Right ventricle myocardium superior (tissue), 1 donor: ENCODE results near the gene GRB10. TPM values are rescaled to one million over a fixed set of nuclear protein-coding genes. Genes with fewer than 3 reads are reported as not detected.
"Not testable (repeated sequence)": the region's sequence is repeated elsewhere in the genome, so short reads cannot be mapped to it uniquely, and the experiment has no call there.

Source experiments
- ATAC-seq: fragments of 200-7000 bp; cut with Tn5 transposase; one replicate; pipeline ENCODE4 v1.9.1; 2020; ENCODE audit warnings: mild to moderate bottlenecking; ENCODE audit not compliant: poor library complexity
- DNase-seq: peaks from one replicate; pipeline ENCODE4 v3.0.0-alpha.2; 2020
- intact Hi-C: fragments of 100-400 bp; cut with DNase I; formaldehyde crosslinking; loops from one replicate; pipeline ENCODE4 v1.11.2; 2022
- total RNA-seq: library from RNA; stranded (reverse); fragmentation: NEBNext Ultra II Directional; extraction: Animal tissue kit (Norgen Biotek cat#: 25700); gene quantifications from one replicate; pipeline ENCODE4 v1.2.1, GENCODE V29; 2021
- donor health status: DM: no; HTN: yes; CAD: no; lungs with severe emphysema.

Gene GRB10
- total RNA-seq, 1 donor from 2014 or later: 32.2 TPM

GRCh38 chr7:50783801-50784507 lies 1.3 kb upstream of the GRB10 start:
- no peak for DNase-seq
- no peak for ATAC-seq
- intact Hi-C loops: loop anchor here (10.0 kb wide), 1 partner anchor 361 kb away; no protein-coding TSS in a partner anchor

GRCh38 chr7:50783303-50783702 lies 607 bp upstream of the GRB10 start:
- no peak for DNase-seq
- no peak for ATAC-seq
- intact Hi-C loops: loop anchor here (10.0 kb wide), 1 partner anchor 361 kb away; no protein-coding TSS in a partner anchor

GRCh38 chr7:50781381-50782293 lies 1.1 kb downstream of the GRB10 start:
- ATAC-seq (no peak), DNase-seq (no peak)
- intact Hi-C loops: loop anchor here (10.0 kb wide), 1 partner anchor 363 kb away; no protein-coding TSS in a partner anchor

GRCh38 chr7:50780436-50780835 lies 2.3 kb downstream of the GRB10 start:
- no peak for ATAC-seq
- DNase-seq: no peak
- intact Hi-C loops: loop anchor here (10.0 kb wide), 1 partner anchor 364 kb away; no protein-coding TSS in a partner anchor

GRCh38 chr7:50779427-50779826 lies 3.3 kb downstream of the GRB10 start:
- no peak for DNase-seq
- intact Hi-C loops: no loop called here
- ATAC-seq: no peak

GRCh38 chr7:50778189-50778588 lies 4.5 kb downstream of the GRB10 start:
- no peak for DNase-seq
- intact Hi-C loops: no loop called here
- no peak for ATAC-seq

GRCh38 chr7:50775836-50776235 lies 6.9 kb downstream of the GRB10 start:
- DNase-seq: no peak
- no peak for ATAC-seq
- intact Hi-C loops: no loop called here

- ATAC-seq: no peak
- intact Hi-C loops: no loop called here
- DNase-seq: no peak
Observed at GRCh38 chr7:50775231-50775630, 7.5 kb downstream of the GRB10 start.

- ATAC-seq (no peak), DNase-seq (no peak)
- intact Hi-C loops: no loop called here
Observed at GRCh38 chr7:50774319-50774718, 8.4 kb downstream of the GRB10 start.

GRCh38 chr7:50773071-50773470 lies 9.6 kb downstream of the GRB10 start:
- ATAC-seq, intact Hi-C loops, DNase-seq: not testable (repeated sequence)

- intact Hi-C loops: no loop called here
- no peak for DNase-seq
- ATAC-seq: peak; percentile 72
Observed at GRCh38 chr7:50771120-50772002, 11.3 kb downstream of the GRB10 start.

- DNase-seq: no peak
- no peak for ATAC-seq
- intact Hi-C loops: no loop called here
Observed at GRCh38 chr7:50768485-50769474, 13.9 kb downstream of the GRB10 start.

- intact Hi-C loops: no loop called here
- no peak for DNase-seq
- no peak for ATAC-seq
Observed at GRCh38 chr7:50766849-50767207, 15.9 kb downstream of the GRB10 start.

GRCh38 chr7:50766106-50766848 lies 16.4 kb downstream of the GRB10 start:
- ATAC-seq (no peak), DNase-seq (no peak)
- intact Hi-C loops: no loop called here

- no peak for ATAC-seq
- DNase-seq: no peak
- intact Hi-C loops: no loop called here
Observed at GRCh38 chr7:50762337-50762736, 20.4 kb downstream of the GRB10 start.

- intact Hi-C loops: no loop called here
- DNase-seq (no peak), ATAC-seq (no peak)
Observed at GRCh38 chr7:50761713-50762112, 21.0 kb downstream of the GRB10 start.
